GM21619 (cell line): ENCODE data around the gene HACE1.
"Not testable (repeated sequence)": the region's sequence is repeated elsewhere in the genome, so short reads cannot be mapped to it uniquely, and the experiment has no call there.

Source experiments
- ATAC-seq: cut with Tn5 transposase; IDR thresholded peaks from one replicate; pipeline ENCODE4 v1.9.1; 2021; ENCODE audit not compliant: unreplicated experiment

Gene HACE1

DNA sequence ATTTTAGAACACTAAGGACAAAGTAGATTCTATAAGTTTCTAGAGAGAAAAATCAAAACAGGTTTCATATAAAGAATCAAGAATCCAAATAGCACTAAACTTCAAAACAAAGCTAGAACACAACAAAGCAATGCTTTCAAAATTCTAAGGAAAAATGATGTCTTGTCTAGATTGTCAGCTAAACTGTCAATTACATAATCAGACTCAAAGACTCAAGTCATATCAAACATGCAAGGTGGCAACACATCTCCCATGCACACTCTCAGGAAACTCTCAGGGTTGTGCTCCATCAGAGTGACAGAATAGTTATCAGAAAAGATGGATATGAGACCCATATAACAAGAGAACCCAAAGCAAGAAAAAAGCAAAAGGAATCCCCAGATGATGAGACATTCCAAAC, 23.9 kb downstream of the HACE1 start:
- ATAC-seq: no peak

DNA sequence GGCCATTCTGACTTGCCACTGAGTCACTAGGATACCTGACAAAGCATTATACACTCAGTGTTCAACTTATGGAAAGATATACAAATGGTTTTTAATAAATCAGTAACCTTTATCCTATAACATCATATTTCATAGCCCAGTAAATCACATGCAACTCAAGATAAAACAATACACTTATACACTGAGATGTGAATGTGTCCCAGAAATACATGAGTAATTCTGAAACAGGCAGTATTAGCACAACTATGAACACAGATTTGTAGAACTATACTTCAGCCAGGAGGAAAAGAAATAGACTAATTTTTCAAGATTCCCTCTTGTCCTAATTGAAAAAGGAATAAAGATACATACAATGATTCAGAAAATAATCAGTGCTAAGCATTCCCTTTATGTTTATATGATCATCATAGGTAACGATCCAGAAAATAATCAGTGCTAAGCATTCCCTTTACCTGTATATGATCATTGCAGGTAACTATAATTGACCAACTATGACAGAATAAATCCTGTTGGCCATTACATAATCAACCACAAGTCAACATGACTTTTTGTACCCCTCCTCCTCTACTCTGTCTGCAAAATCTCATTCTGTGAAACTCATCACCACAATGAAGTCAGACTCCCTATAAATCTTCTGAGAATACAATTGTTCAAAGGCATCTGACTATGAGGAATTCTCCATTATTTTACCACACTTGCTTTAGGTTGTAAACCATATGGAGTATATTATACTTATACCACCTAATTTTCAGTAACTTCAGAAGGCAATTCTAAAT, 30.3 kb downstream of the HACE1 start:
- ATAC-seq: no peak

DNA sequence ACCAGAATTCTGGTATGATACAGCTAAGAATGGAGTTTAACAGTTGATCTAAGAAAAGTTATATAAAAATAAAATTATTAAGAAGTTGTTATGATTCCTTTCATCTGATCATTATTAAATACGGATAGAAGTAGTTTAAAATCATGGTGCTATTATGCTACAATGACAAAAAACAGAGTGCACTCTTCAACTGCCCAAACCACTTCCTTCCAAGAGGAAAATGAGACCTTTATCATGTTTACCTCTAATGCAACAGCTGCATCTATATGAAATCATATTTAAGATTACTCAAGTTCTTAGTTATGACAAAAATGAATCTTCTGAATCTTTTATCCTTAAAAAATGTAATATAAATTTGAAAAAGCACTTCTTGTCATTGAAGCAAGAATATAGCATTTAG, 31.2 kb downstream of the HACE1 start:
- no peak for ATAC-seq

DNA sequence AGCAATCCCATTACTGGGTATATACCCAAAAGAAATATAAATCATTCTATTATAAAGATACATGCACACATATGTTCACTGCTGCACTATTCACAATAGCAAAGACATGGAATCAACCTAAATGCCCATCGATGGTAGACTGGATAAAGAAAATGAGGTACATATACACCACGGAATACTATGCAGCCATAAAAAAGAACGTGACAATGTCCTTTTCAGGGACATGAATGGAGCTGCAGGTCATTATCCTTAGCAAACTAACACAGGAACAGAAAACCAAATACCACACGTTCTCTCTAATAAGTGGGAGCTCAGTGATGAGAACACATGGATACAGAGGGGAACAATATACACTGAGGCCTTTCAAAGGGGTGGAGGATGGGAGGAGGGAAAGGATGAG, 38.9 kb downstream of the HACE1 start:
- ATAC-seq: not testable (repeated sequence)

DNA sequence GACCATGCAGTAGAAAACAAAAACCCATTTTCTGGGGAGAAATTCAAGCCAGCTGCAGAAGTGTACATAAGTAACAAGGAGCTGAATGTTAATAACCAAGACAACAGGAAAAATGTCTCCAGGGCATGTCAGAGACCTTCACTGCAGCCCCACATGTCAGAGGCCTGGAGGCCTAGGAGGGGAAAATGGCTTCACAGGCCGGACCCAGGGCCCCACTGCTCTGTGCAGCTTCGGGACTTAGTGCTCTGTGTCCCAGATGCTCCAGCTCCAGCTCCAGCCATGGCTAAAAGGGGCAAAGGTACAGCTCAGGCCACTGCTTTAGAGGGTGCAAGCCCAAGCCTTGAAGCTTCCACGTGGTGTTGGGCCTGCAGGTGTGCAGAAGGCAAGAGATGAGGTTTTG, 43.6 kb downstream of the HACE1 start:
- no peak for ATAC-seq

DNA sequence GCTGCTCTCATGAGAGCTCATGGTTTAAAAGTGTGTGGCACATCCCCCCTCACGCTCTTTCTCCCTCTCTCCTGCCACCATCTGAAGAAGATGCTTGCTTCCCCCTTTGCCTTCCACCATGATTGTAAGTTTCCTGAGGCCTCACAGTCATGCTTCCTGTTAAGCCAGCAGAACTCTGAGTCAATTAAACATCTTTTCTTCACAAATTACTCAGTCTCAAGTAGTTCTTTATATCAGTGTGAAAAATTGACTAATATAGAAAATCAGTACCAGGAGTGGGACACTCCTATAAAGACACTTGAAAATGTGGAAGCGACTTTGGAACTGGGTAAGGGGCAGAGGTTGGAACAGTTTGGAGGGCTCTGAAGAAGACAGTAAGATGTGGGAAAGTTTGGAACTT, 45.0 kb downstream of the HACE1 start:
- no peak for ATAC-seq

DNA sequence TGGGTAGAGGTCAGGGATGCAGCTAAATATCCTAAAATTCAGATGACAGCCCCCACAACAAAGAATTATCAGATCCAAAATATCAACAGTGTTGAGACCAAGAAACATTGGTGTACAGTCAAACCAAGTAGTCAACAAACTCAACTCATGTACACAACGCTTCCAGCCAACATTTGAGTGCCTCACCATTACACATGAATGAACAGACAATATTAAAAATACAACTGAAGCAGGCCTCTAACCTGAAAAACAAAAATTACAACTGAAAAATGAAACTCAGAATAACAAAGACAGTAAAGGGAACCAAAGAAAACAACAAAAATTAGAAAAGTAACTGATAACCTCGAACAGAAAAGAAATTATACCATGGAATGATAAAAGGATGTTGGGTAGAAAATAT, 46.2 kb downstream of the HACE1 start:
- no peak for ATAC-seq

DNA sequence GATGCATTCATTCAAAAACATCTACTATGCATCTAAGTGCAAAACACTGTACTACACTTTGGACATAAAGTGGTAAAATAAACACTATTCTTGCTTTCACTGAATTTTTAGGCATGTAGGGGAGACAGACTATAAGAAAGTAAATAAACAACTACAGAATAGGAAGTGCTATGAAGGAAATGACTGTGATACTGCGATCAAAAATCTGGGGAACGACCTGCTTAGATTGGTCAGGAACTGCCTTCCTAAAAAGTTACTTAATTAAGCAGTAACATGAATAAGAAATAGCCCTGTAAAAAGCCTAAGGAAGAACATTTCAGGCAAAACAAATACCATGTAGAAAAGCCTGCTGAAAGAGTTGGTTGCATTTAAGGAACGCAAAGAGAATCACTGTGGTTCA, 50.6 kb downstream of the HACE1 start:
- no peak for ATAC-seq

DNA sequence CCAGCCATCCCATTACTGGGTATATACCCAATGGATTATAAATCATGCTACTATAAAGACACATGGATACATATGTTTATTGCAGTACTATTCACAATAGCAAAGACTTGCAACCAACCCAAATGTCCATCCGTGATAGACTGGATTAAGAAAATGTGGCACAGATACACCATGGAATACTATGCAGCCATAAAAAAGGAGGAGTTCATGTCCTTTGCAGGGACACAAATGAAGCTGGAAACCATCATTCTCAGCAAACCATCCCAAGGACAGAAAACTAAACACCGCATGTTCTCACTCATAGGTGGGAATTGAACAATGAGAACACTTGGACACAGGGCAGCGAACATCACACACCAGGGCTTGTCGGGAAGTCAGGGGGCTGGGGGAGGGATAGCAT, 54.4 kb downstream of the HACE1 start:
- not testable (repeated sequence) for ATAC-seq

DNA sequence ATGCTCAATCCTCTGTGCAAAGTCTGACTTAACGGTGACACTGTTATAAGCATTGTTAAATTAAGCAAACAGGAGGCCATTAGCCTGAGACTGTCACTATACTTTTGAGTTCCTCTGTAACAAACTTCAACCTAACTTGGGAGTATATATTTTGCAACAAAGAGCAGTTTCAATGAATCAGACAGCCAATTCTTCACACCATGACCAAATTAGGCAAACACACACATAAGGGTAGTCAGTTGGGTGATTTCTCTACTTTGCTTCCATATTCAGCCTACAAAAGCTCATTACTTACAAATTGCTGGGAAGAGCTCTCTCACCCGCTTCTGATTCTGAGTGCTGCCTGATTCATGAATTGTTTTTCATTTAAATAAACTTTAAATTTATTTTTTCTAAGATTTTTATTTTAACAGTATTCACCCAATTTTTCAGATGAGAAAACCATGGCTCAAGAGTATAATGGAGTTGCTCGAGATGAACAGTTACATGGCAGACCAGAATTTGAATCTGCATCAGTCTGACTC, 60.5 kb downstream of the HACE1 start:
- no peak for ATAC-seq

DNA sequence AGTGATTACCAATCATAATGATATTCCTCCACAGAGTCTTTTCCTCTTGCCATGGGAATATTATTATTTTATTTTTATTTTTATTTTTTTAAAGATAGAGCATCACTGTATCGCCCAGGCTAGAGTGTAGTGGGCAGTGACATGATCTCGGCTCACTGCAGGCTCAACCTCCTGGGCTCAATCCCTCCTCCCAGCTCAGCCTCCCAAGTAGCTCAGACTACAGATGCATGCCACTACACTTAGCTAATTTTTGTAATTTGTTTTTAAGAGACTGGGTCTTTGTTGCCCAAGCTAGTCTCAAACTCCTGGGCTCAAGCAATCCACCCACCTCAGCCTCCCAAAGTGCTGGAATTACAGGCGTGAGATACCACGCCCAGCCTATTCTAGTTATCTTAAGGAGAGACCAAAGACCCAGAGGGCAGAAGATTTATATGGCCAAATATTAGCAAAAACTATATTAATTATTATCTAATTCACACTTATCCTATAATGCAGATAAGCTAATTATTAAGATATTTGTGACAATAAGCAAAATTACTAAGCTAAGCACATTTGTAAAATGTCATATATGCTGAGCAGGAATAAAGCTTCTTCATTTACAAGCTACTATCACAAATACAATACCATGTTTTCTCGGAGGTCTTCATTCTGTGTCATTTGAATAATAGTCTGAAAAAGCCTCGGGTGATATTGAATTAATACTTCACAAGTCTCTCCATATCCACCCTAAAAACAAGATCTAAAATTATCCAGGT, 63.5 kb downstream of the HACE1 start:
- no peak for ATAC-seq

DNA sequence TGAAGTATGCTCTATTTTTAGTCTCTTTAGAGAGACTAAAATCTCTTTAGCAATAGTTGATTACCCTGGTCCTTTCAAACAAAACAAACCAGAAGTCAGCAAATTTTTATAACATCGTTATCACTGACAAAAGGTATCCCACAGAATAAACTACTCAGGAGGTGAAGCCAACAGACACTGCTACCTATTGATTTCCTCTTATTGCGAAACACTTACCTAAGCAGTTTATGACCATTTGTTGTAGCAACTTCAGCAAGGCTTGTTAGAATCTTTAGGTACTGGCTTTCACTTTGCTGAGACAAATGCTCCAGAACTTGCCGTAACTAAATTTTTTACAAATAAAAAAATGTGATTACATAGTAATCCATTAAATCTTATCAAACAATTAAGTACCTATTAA, 64.4 kb downstream of the HACE1 start:
- no peak for ATAC-seq

DNA sequence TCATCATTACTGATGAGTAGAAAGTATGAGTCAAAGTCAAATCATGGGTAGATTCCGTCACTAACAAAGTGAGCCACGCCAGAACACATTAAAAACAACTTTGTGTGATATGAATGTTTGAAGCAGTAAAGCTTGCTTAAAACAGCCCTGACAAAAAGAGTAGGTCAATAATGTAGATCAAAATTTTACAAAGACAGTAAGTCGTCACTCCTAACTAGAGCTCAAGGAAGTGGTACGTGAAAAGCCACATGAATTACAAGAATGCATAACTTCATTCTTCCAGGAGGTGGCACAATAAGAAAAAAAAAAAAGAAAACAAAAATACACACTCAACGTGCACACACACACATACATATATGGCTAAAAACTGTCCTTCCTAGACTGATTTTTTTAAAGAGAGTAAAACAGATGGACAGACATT, 69.9 kb downstream of the HACE1 start:
- peak; percentile 88 for ATAC-seq

DNA sequence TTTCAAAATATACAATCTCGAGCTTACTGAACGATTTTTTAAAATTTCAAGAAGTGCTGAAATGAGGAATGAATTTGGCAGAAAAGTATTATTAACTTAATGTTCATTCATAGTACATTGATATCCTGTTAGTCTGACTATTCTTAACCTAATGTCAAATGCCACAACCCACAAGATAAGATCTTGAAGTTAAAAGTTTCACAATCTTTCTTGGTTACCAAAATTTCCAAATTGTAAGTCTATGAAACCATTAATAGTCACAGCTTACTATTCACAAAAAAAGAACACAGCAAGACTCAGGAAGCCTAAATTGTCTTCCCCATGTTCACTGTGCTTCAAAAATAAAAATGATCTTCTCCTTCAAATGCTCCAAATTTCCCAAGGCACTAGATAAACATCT, 71.3 kb downstream of the HACE1 start:
- no peak for ATAC-seq

DNA sequence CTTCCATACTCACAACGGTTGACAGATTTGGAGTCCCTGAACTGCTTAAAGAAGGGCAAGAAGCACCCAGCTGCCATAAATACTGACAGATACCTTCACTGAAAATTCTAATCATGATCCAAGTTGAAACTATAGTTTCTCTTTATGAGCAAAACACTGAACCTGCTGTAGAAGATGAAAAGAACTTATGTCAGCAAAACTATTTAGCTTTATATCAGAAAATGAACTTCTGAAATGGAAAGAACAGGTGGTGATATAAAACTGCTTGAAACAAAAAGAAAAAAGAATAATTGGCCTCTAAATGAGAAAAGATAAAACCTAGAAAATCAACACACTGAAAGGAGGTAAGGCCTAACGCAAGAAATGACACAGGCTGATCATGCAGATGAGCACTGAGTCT, 72.4 kb downstream of the HACE1 start:
- ATAC-seq: no peak

DNA sequence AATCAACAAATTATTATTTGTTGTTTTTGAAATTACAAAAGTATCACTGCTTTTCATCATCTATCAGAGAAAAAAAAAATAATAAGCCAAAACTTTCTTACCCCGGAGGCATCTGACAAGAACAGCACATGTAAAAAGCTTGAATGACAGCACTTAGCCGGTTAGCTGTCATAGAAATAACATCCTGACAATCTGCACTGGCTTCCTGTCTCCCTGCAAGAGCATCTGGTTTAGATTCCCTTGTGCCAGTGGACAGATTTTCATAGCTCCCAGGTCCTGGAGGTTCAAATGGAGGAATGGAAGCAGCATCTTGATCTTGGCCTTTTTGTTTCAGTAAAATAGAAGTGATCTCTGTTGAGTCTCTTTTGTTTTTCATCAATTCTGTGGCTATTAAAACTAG, 74.8 kb downstream of the HACE1 start:
- no peak for ATAC-seq

DNA sequence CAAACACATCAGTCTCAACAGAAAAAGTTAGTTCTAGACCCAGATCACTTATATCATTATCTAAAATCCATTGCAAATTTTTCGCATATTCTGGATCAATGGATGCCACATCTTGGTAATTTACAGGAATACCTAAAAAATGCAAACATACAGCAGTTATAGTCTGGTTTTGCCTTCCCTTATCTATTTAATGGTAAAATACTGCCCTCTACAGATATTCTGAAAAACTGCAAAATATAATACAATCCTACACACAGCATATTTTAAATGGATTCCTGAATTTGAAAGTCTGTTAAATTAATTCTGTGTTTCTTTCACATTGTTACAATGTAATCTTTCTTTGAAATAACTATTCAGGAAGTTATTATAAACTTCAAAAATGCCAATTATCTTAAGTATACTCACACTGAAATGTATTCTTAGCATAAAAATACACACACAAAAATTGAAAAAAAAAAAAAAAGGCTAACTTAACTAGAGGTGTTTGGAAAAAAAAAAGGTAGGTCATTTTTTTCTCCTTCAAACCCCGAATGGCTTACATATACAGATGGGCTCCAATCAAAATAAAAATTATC, 88.4 kb downstream of the HACE1 start:
- ATAC-seq: peak; percentile 76

DNA sequence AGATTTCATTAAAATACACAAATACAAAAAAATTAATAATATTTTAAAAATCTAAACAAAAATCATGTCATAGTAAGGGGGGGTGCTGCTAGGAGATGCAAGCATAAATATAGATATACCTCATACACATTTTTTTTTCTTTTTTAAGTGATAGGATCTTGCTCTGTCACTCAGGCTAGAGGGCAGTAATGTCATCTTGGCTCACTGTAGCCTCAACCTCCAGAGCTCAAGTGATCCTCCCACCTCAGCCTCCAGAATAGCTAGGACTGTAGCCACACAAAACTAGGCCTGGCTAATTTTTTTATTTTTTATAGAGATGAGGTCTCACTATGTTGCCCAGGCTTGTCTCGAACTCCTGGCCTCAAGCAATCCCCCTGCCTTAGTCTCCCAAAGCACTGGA, 90.8 kb downstream of the HACE1 start:
- no peak for ATAC-seq

DNA sequence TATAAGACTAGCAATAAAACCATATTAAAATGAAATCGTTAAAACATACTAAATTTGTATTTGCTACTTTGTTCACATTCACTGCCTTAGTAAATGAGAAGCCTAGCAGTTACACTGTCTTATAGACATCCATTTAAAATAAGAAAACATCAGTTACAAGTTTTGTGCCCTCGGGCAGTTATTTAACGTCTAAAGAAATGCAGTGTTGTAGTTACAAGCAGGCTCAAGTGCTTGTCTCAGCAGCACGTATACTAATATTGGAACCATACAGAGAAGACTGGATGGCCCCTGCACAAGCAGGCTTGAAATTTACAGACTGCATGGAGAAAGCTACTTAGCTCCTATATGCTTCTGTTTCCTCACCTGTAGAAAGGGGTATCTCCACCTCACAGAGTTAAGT, 93.1 kb downstream of the HACE1 start:
- ATAC-seq: no peak

DNA sequence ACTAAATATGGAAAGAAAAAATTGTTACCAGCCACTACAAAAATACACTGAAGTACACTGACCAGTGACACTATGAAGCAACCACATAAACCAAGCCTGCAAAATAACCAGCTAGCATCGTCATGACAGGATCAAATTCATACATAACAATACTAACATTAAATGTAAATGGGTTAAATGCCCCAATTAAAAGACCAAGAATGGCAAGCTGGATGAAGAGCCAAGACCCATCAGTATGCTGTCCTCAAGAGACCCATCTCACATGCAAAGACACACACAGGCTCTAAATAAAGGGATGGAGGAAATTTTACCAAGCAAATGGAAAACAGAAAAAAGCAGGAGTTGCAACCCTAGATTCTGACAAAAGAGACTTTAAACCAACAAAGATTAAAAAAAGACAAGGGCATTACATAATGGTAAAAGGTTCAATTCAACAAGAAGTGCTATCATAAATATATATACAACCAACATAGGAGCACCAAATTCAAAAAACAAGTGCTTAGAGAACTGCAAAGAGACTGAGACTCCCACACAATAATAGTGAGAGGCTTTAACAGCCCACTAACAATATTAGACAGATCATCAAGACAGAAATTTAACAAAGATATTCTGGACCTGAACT, 104.8 kb downstream of the HACE1 start:
- no peak for ATAC-seq

DNA sequence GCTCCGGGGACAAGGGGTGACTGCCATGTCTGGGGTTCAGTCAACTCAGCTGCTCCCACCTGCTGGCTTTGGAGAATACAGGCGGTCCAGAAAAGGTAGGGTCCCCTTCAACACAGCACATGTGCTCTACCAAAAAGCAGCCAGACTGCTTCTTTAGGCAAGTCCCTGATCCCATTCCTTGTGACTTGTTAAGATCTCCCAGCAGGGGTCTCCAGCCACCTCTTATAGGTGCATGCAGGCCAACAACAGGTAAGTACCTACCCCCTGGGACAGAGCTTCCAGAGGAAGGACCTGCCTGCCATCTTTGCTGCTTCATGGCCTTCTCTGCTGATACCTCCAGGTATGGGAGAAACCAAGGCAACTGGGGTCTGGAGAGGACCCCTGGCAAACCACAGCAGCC, 106.5 kb downstream of the HACE1 start:
- no peak for ATAC-seq

DNA sequence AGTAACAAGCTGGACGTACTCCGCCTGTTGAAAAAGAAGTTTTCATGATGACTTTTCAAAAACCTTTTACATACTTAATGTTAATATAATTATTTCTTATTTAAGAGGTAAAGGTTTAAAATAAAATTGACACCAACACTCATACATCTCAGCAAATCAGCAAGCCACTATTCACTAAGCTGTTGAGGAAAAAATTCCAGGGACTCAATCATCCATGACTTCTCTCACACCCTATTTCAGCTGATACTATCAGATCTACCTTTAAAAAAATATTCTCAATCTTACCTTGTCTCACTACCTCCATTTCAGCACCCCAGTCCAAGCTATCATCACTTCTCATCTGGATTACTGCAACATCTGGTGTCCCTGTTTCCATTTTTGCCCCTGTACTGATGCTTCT, 109.3 kb downstream of the HACE1 start:
- ATAC-seq: no peak
